GM18507 (cell line): ENCODE data around the gene PDE1C.
A peak's percentile ranks its signal among the peaks of the same experiment; 100 is the strongest.

Source experiments
- DNase-seq: peaks from one replicate; pipeline ENCODE4 v3.0.0; 2011; ENCODE audit warnings: low read depth; ENCODE audit not compliant: insufficient read length; ENCODE audit errors: extremely low spot score
- FAIRE-seq: peaks from 2 replicates; lab custom pipeline; 2011; peaks lifted over from hg19 to GRCh38; lab: Jason Lieb, UNC

The PDE1C gene

DNA sequence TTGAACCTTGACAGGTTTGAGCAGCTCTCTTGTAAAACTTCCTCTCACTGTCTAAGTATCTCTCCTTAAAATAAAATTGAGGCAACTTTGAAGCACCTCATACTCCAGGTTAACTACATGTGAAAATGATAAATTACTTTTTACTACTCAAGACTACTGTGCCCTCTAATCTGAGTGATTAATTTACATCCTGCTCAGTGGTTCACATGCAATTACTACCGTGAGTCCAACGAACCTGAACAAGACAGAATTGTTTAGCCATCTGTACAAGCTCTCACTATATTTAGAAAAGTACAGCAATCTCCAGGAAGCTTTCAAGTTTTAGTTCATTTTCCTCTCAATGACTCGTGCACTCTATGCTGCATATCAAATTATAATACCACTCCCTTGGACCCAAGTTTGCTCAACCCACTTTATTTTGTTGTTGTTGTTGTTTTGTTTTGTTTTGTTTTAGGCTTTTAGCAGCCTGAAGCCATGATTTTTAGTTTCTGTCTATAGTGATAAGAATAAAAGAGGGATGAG, 21.2 kb downstream of the PDE1C start:
- FAIRE-seq: peak; percentile 77
- no peak for DNase-seq

DNA sequence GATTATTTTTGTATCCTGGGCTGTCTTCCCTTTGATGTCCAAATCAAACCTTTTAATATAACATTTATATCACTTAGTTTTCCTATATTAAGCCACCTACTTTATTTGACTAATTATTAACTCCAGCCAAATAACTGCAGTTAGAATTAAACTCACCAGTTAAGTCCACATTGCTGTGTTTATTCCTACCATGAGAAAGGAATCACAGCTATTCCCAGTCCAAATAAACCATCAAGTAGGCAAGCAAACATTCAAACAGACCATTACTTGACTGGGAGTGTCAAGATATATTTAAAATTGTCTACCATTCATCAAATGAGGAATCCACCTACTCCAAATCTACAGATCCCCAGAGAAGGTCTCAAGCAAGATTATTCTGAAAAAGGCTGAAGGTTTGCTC, 22.4 kb downstream of the PDE1C start:
- FAIRE-seq: no peak
- DNase-seq: no peak

DNA sequence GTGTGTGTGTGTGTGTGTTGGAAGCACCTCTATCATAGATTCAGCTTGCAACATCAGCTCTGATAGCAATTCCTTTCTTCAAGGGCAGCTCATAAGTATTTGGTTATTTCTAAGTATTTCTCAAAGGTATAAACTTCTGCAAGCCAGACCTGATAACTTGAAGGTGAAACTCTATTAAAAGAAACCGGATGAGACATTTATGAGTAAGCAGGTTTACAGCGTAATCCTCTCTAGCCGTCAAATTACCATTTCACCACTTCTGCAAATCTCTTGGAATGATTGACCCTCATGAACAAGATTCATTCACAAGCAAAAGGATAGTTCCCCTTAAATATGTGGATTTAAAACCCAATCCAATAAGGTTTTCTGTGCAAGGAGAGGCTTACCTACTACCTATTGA, 23.1 kb downstream of the PDE1C start:
- FAIRE-seq (peak; percentile 29), DNase-seq (no peak)

DNA sequence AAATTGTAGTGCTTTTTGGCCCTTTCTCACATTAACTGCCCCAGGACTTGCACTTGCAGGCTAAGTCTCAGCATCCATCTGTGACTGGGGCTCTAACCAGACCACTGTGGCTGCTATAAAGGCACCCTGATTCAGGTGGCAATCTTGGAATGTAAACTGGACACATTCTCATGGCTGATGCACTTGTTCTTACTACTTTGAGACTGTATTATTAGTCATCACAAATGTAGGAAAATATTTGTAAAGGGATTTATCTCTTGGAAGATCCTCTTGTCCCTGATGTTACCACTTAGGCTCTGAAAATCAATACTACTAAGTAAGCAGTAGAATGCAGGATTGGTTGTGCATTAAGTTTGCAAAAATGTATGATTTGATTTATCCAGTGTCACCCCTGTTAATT, 25.0 kb downstream of the PDE1C start:
- DNase-seq (no peak), FAIRE-seq (no peak)

DNA sequence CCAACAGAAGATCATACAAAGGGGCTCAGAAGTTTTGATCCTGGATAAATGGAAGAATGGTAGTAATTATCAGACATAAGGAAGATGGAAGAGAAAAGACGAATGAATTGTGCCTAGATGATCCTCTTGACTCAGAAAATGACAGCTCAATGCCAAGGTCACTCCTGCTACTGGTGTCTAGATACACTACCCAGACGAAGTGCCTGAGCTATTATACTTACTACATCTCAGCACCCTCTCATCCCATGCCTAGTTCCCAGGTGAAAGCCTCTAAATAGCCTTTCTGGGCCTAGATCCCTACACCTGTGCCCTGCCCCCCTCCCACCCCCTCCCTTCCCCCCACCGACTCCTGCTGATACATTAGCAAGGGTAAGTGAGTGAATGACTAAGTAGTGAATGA, 25.5 kb downstream of the PDE1C start:
- DNase-seq (no peak), FAIRE-seq (no peak)

DNA sequence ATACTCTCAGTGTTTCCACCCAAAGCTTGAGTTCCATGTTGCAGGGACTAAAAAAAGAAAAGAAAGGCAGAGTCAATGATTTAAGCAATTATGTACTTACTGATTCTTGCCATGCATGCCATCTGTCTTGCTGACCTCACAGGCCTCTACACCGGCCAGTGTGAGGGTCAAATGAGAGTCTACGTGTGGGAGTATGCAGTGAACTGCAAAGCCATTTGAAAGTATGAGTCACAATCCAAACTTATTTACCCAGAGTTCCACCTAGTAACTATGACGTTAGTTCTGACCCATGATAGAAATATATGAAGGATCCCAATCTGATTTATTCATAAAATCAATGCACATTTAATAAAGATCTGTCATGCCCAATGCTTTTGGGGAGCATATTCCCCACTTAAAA, 26.5 kb downstream of the PDE1C start:
- no peak for DNase-seq
- FAIRE-seq: peak; percentile 9

DNA sequence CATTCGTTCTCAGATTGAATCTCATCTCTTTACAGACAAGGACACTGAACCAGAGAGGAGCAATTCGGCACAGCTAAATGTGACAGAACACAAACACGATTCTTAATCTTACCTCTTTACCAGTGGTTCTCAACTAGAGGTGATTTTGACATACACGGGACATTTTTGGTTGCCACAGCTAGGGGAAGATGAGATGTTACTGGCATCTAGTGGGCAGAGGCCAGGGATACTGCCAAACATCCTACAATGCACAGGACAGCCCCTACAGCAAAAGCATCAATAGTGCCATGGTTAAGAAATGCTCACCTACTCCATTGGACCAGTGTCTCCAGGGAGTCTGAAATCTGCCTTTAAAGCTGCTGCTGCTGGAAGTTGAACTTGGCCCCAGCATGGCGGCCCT, 27.3 kb downstream of the PDE1C start:
- FAIRE-seq: peak; percentile 12
- no peak for DNase-seq

DNA sequence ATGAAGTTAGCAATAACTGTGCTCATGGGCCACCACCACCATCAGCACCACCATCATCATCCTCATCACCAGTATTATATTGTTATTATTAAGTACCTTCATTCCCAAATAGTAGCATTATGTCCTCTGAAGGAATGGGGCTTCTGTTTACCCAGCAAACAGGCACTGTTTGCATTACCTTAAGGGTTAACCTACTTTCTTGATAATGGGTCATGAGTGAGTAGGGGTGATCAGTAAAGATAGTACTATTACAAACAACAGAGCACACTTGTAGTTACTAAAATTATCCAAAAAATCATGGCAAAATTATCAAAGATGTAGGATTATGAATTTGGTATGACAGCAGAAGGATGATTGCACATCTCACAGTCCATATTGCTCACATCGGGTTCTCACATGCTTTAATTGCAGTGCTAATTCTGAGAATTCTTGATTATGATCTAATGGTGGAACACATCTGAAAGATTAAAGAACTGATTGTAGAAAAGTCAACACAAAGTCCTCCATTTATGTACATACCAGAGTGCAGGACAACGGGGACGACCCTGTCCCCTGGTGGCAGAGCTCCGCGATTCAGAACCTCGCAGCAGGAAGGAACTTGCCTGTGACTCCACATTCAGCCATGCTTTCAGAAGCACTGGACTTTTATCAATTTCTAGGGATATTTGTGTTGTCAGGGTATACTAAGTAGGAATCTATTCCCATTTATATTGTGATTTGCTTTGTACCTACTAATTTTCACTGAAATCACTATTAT, 31.0 kb downstream of the PDE1C start:
- DNase-seq: no peak
- FAIRE-seq: no peak

DNA sequence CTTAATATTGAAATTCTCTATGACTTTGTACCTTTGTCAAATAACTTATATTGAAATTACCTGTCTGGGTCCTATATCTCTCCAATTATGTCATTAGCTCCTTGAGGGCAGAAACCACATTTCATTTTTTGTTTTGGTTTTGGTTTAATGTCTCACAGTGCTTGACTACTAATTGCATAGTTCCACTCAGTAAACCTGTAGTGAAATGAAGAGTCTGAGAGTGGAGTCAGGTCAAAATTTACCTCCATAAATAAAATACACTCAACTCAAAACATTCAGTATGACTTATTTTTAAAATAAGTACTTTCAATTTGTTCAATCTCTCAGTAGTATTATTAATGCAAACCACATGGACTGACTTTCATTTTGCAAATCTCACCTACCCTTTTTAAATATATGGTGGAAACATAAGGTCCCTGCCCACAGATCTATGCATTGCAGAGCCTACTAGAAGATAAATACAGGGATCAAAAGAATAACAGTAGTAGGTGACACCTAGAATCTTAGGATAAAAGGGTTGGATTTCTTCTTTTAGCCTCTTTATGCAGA, 32.5 kb downstream of the PDE1C start:
- peak; percentile 83 for FAIRE-seq
- no peak for DNase-seq

DNA sequence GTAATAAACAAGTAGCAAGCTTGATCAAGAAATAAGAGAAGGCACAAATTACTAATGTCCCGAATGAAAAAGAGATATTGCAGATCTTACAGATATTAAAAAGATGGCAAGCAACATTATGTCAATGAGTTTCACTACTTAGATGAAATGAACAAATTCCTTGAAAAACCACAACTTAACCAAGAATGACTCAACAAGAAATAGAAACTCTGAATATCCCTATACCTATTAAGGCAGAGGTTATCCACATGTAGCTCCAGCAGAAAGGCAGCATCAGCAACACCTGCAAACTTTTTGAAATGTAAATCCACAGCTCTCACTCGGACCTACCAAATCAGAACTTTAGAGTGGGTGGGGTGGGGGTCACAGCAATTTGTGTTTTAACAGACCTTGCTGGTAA, 33.6 kb downstream of the PDE1C start:
- FAIRE-seq (no peak), DNase-seq (no peak)

DNA sequence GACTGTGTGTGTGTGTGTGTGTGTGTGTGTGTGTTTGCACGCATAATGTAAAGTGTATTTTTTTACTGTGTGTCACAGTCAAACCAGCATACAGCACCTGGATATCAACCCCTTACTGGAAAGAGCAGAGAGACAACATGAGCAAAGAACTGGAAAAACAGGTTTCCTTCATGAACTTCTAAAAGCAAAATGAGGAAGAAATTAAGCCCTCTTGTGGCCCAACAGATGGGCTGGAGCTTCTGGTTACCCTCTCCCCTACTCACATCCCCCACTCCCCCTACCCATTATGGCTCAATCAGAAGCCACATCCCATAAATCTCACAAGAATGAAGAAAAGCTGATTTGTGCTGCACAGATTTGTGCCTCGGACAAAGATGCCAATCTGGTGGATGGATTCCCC, 36.2 kb downstream of the PDE1C start:
- FAIRE-seq (no peak), DNase-seq (no peak)

DNA sequence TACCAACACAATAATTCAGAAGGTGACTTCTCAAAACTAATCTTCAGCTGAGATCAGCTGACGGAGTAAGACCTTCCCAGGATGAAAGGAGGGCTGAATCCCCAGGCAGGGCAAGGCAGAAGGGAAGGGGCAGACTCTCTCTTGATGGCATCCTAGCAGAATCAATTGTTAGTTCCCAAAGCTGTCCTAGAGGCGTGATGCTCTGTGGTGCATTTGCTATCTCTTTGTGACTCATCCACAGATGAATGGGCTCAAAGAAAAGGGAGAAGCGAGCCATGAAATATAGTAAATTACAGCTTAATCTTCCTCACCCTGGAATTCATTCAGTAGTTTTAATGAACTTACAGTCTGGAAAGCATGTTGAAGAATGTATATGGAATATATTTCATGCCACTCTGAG, 37.2 kb downstream of the PDE1C start:
- DNase-seq: no peak
- FAIRE-seq: no peak

DNA sequence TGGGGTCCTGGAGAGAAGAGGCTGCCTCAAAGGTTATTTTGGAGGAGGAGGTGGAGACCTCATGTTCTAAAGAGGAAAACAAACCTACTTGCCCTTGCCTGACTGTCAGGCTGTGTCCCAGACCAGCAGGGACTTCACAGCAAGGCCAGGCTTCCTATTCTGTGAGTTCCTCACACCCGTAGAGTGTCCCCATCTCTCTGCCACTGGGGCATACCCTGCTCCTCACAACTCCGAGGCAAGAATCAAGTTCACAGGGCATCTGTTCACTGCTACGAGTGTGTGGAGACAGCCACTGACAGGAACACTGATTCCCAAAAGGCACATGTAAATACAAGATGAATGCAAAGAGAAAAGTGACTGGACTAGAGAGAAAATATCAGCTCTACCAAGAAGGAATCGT, 38.0 kb downstream of the PDE1C start:
- FAIRE-seq: no peak

DNA sequence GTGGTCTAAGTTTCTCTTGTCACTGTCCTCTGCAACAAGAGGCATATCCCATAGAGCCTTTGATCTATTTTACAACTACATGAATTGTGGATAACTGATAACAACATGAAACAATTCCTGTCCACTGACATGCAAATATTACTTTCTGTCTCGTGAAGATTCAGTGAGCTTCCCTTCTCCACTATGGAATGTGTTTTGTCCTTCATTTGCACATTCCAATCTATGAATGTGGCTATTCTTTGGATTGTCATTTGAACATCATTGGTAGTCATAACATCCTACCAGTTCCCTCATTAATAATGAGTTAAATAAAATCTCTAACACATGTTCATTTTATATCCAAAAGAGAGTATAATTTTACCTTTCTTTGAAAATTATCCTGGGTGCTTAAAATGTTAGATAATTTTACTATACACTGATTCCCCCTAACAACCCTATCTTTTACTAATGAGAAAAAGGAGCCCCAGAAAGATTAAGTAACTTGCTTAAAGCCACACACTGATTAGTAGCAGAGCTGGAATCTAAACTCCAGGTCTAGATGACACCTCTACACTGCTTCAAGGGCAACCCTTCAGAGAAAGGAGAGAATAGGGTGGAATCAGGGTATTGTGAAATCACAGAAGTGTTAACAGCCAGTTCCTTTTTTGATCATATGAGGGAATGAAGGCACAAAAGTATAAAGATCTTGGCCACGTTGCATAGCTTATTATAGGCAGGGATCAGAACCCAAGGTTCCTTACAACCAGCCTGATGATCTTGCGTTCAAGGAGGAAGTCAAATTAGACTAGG, 39.1 kb downstream of the PDE1C start:
- FAIRE-seq (no peak), DNase-seq (no peak)

More for the DNA sequence above, 38.0 kb downstream of the PDE1C start:
- no peak for DNase-seq

DNA sequence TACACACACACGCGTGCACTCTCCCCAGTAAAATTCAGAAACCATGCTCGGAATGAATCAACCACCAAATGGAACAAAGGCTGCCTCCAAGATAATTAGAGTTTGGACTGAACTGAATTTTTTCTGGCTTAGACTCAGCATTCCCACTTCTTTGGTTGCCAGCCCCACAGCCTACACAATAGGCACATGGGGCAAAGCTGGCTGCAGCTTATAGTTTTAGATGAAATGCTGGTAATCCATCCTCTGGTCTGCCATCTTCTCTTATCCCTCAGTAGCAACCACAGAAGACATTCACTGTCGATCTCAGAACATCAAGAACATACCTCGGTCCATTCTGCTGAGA, 44.2 kb downstream of the PDE1C start:
- no peak for FAIRE-seq
- DNase-seq: no peak

DNA sequence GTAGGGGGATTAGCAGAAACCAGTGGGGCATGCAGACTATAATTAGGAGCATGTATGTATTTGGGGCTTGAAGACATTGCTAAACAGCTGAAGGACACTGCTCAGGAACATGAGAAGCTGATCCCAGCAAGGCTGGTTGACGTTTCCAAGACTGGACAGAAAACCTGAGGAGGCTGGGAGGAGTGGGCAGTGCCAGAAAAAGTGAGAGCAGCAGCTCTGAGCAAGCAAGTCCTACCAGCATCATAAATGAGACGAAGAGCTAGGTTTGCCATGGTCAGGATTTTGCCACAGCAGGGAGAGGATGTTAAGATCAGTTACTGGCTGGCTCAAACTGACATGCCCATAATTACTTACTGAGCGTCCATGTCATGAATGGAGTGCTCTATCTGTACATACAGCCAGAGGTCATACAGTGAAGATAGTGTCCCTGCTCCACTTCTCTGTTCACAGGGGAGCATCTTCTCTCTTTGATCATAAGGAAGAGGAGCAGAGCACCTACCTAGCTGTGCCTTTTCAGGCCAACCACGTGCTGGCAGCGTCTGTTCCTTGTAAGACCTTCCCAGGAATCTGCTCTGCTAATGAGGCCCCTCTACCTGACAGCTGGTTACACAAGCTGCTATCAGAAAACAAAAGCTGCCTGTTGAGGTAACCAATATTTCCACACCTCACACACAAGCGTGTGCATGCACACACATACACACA, 44.7 kb downstream of the PDE1C start:
- FAIRE-seq: no peak
- no peak for DNase-seq

DNA sequence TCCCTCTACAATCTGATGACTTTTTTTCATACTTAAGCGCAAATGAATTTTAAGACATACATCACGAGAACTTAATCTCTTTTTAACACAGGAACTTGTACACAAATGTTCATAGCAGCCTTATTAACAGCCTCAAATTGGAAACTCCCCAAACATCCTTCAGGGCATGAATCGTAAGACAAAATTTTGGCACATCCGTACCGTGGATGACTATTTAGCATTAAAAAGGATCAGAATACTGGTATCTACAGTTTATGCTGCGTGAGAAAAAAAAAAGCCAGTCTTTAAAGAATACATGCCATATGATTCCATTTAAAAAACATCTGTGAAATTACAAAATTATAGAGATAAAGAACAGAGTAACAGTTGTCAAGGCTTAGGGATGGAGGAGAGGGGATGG, 46.8 kb downstream of the PDE1C start:
- FAIRE-seq (no peak), DNase-seq (no peak)

DNA sequence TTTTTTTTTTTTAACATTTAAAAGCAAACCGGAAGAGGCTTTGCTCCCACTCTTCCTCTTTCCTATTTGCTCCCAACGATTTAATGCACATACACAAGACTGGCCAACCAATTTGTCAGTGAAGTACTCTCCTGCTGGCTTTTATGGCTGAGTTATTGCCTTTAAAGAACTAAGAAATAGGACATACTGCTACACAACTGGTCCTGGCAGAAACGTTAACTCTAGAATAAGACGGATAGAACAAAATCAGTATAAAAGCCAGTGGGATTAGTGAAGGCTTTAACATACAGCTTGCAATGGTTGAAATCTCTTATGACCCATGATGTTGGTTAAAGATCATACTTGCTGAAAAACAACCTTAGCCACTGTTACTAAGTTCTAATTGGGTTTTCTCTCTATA, 47.2 kb downstream of the PDE1C start:
- no peak for FAIRE-seq
- no peak for DNase-seq

DNA sequence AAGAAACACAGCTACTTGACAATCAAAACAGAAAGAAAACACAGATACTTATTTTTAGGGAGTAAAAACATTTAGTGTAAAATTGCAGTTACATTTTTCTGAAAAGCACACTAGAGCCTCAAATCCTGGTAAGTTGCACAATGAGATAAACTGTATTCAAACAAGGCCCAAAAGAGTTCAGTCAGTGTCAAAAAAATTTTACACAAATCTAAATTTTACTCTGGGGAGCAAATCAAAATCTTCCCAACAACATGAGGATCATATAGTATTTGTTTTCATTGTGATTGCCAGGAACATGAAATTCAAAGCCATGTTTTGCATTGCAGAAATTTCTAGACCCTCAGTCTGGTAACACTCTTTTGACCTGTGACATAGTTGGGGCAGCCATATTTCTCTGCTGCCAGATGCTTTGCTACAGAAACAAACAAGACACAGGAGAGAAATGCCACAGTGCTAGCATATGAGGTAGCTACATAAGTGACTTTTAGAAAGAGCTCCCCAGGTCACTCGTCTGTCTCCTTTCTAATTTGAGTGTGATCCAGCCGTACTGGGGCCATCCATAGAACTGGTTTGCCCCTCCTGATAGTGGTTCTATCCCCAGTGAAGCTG, 49.6 kb downstream of the PDE1C start:
- FAIRE-seq: no peak

More for the DNA sequence above, 49.6 kb downstream of the PDE1C start:
- no peak for DNase-seq
